KMS-11 (cell line): ENCODE data around the gene ZNF681.

Source experiments
- H2AFZ ChIP-seq: fragments of 200-600 bp; sonication (generic); 2 replicates; pipeline ENCODE4 v1.6.1; 2016; ENCODE audit warnings: antibody characterized with exemption, mixed run types, low read depth
- H3K27ac ChIP-seq: fragments of 200-600 bp; sonication (generic); 2 replicates; pipeline ENCODE4 v1.6.1; 2016; ENCODE audit warnings: mild to moderate bottlenecking, mixed run types
- H3K27me3 ChIP-seq: fragments of 200-600 bp; sonication (generic); 2 replicates; pipeline ENCODE4 v1.6.1; 2017; ENCODE audit warnings: mild to moderate bottlenecking, low read depth, mixed run types, moderate library complexity; ENCODE audit not compliant: insufficient read depth
- H3K36me3 ChIP-seq: fragments of 200-600 bp; sonication (generic); 2 replicates; pipeline ENCODE4 v1.6.1; 2017; ENCODE audit warnings: mild to moderate bottlenecking, mixed run types; ENCODE audit not compliant: insufficient read depth
- H3K4me1 ChIP-seq: fragments of 200-600 bp; sonication (generic); 2 replicates; pipeline ENCODE4 v1.6.1; 2016; ENCODE audit warnings: mild to moderate bottlenecking, low read depth, mixed run types; ENCODE audit not compliant: poor library complexity, severe bottlenecking
- H3K4me2 ChIP-seq: fragments of 200-600 bp; sonication (generic); 2 replicates; pipeline ENCODE4 v1.7.0; 2016; ENCODE audit warnings: mild to moderate bottlenecking, mixed run types
- H3K4me3 ChIP-seq: fragments of 200-600 bp; sonication (generic); IDR thresholded peaks from 2 replicates; pipeline ENCODE4 v1.6.1; 2017; ENCODE audit warnings: low read depth, low read length, mixed read lengths; ENCODE audit not compliant: insufficient read depth
- H3K79me2 ChIP-seq: fragments of 200-600 bp; sonication (generic); 2 replicates; pipeline ENCODE4 v1.6.1; 2016; ENCODE audit warnings: low read depth, mixed run types; ENCODE audit not compliant: insufficient read depth
- H3K9ac ChIP-seq: fragments of 200-600 bp; sonication (generic); 2 replicates; pipeline ENCODE4 v1.6.1; 2016; ENCODE audit warnings: mild to moderate bottlenecking, mixed run types
- H4K20me1 ChIP-seq: fragments of 200-600 bp; sonication (generic); 2 replicates; pipeline ENCODE4 v1.6.1; 2016; ENCODE audit warnings: mild to moderate bottlenecking, mixed run types; ENCODE audit not compliant: insufficient read depth
- CTCF ChIP-seq: fragments of 200-600 bp; sonication (generic); conservative IDR thresholded peaks from 2 replicates; pipeline ENCODE4 v1.6.1; 2017; ENCODE audit warnings: low read depth, mild to moderate bottlenecking, antibody characterized with exemption, low read length, moderate library complexity, mixed read lengths

ZNF681 gene

GRCh38 chr19:23792784-23793183 lies 34.1 kb upstream of the ZNF681 start:
- Histone ChIP-seq H2AFZ (no peak overlapping the region), H3K36me3 (no peaks in the 10 kb centered on the region), H3K27ac (no peak overlapping the region), H3K9ac (no peak overlapping the region), H3K4me3 (no peak overlapping the region), H3K79me2 (no peaks in the 10 kb centered on the region), H3K27me3 (no peaks in the 10 kb centered on the region), H3K4me2 (no peak overlapping the region), H4K20me1 (no peaks in the 10 kb centered on the region), H3K4me1 (no peaks in the 10 kb centered on the region)
- TF ChIP-seq CTCF, result no peak

- Histone ChIP-seq H4K20me1 (no peaks in the 10 kb centered on the region), H3K9ac (no peak overlapping the region), H3K4me3 (no peak overlapping the region), H3K79me2 (no peaks in the 10 kb centered on the region), H3K4me2 (no peak overlapping the region), H2AFZ (no peak overlapping the region), H3K36me3 (no peaks in the 10 kb centered on the region), H3K27me3 (no peaks in the 10 kb centered on the region), H3K27ac (no peak overlapping the region), H3K4me1 (no peaks in the 10 kb centered on the region)
- no peak for TF ChIP-seq CTCF
These were observed 32.2 kb upstream of the ZNF681 start for GRCh38 chr19:23790641-23791488.

GRCh38 chr19:23789246-23789645 lies 30.6 kb upstream of the ZNF681 start:
- Histone ChIP-seq H3K27me3 (no peaks in the 10 kb centered on the region), H4K20me1 (no peaks in the 10 kb centered on the region)

GRCh38 chr19:23788411-23788810 lies 29.7 kb upstream of the ZNF681 start:
- Histone ChIP-seq H3K4me2 (no peak overlapping the region), H3K4me1 (no peaks in the 10 kb centered on the region), H3K27me3 (no peaks in the 10 kb centered on the region), H2AFZ (no peak overlapping the region), H3K4me3 (no peak overlapping the region), H4K20me1 (no peaks in the 10 kb centered on the region), H3K27ac (no peak overlapping the region), H3K79me2 (no peaks in the 10 kb centered on the region), H3K36me3 (no peaks in the 10 kb centered on the region), H3K9ac (no peak overlapping the region)
- no peak for TF ChIP-seq CTCF

More at GRCh38 chr19:23789246-23789645, 30.6 kb upstream of the ZNF681 start:
- Histone ChIP-seq H3K36me3 (no peaks in the 10 kb centered on the region), H3K9ac (no peak overlapping the region), H3K4me2 (no peak overlapping the region), H3K4me3 (no peak overlapping the region), H3K4me1 (no peaks in the 10 kb centered on the region), H3K27ac (no peak overlapping the region), H3K79me2 (no peaks in the 10 kb centered on the region), H2AFZ (no peak overlapping the region)
- TF ChIP-seq CTCF, result no peak
